HG03460 (cell line): ENCODE measurements around the gene DCAF16.
A peak's percentile ranks its signal among the peaks of the same experiment; 100 is the strongest.
"Not testable (repeated sequence)": the region's sequence is repeated elsewhere in the genome, so short reads cannot be mapped to it uniquely, and the experiment has no call there.

Source experiments
- ATAC-seq: cut with Tn5 transposase; IDR thresholded peaks from one replicate; pipeline ENCODE4 v1.9.1; 2021; ENCODE audit not compliant: unreplicated experiment

DCAF16 gene

GRCh38 chr4:17810260-17811077 lies at the start of gene DCAF16, which contains the start of gene NCAPG:
Gene DCAF16 (minus strand): TSS chr4:17810757. CDS start chr4:17804141, 6,616 bp downstream.
Gene NCAPG (plus strand): TSS chr4:17810979. CDS start chr4:17811078, 99 bp downstream.
- peak; percentile 90 for ATAC-seq

GRCh38 chr4:17859793-17860406 lies 49.3 kb upstream of the DCAF16 start:
- no peak for ATAC-seq

- no peak for ATAC-seq
Measured at GRCh38 chr4:17854036-17854435, 43.5 kb upstream of the DCAF16 start.

GRCh38 chr4:17851959-17852358 lies 41.4 kb upstream of the DCAF16 start:
- ATAC-seq = no peak

GRCh38 chr4:17850295-17850694 lies 39.7 kb upstream of the DCAF16 start:
- ATAC-seq = not testable (repeated sequence)

- no peak for ATAC-seq
Measured at GRCh38 chr4:17846266-17846665, 35.7 kb upstream of the DCAF16 start.

- no peak for ATAC-seq
Measured at GRCh38 chr4:17823871-17824669, 13.5 kb upstream of the DCAF16 start.

- no peak for ATAC-seq
Measured at GRCh38 chr4:17817027-17817426, 6.5 kb upstream of the DCAF16 start.

- no peak for ATAC-seq
Measured at GRCh38 chr4:17816142-17816541, 5.6 kb upstream of the DCAF16 start.

GRCh38 chr4:17814140-17814539 lies 3.6 kb upstream of the DCAF16 start:
- no peak for ATAC-seq

- no peak for ATAC-seq
Measured at GRCh38 chr4:17812801-17813200, 2.2 kb upstream of the DCAF16 start.

GRCh38 chr4:17812125-17812524 lies 1.6 kb upstream of the DCAF16 start:
- ATAC-seq = no peak

GRCh38 chr4:17811078-17811603 lies 584 bp upstream of the DCAF16 start:
- peak; percentile 25 for ATAC-seq

- no peak for ATAC-seq
Measured at GRCh38 chr4:17809667-17810066, 890 bp downstream of the DCAF16 start.

- no peak for ATAC-seq
Measured at GRCh38 chr4:17807446-17807845, 3.1 kb downstream of the DCAF16 start.

GRCh38 chr4:17805580-17806155 lies 4.9 kb downstream of the DCAF16 start:
- ATAC-seq = no peak

- no peak for ATAC-seq
Measured at GRCh38 chr4:17797808-17798207, 12.7 kb downstream of the DCAF16 start.

GRCh38 chr4:17794730-17795129 lies 15.8 kb downstream of the DCAF16 start:
- ATAC-seq = no peak

GRCh38 chr4:17788956-17789355 lies 21.6 kb downstream of the DCAF16 start:
- ATAC-seq = no peak

- ATAC-seq = no peak
Measured at GRCh38 chr4:17787315-17787714, 23.2 kb downstream of the DCAF16 start.

GRCh38 chr4:17786567-17786966 lies 24.0 kb downstream of the DCAF16 start:
- ATAC-seq = peak; percentile 56
